GM23338 (cell line): ENCODE results near the gene CHST15. TPM values are rescaled to one million over a fixed set of nuclear protein-coding genes. Genes with fewer than 3 reads are reported as not detected.

Source experiments
- ATAC-seq: fragments of 200-7000 bp; cut with Tn5 transposase; 3 replicates; pipeline ENCODE4 v1.9.1; 2020
- DNase-seq: peaks from one replicate; pipeline ENCODE4 v3.0.0-alpha.2; 2015; ENCODE audit warnings: low spot score
- H2AFZ ChIP-seq: fragments of 200-600 bp; sonication (generic); 2 replicates; pipeline ENCODE4 v1.8.0; 2016; ENCODE audit warnings: antibody characterized with exemption, mild to moderate bottlenecking, moderate library complexity
- H3F3A ChIP-seq: fragments of 200-600 bp; sonication (generic); replicated peaks from 2 replicates; pipeline ENCODE4 v1.8.0; 2017; ENCODE audit warnings: antibody characterized with exemption, mixed run types, low read depth
- H3K27ac ChIP-seq: fragments of 200-600 bp; sonication (generic); 2 replicates; pipeline ENCODE4 v1.6.1; 2016; ENCODE audit warnings: low read depth
- H3K27me3 ChIP-seq: fragments of 200-600 bp; sonication (generic); 2 replicates; pipeline ENCODE4 v1.8.0; 2016; ENCODE audit warnings: mild to moderate bottlenecking, mixed run types, moderate library complexity; ENCODE audit not compliant: insufficient read depth
- H3K36me3 ChIP-seq: fragments of 200-600 bp; sonication (generic); 2 replicates; pipeline ENCODE4 v1.8.0; 2016; ENCODE audit warnings: mild to moderate bottlenecking; ENCODE audit not compliant: insufficient read depth
- H3K4me1 ChIP-seq: fragments of 200-600 bp; sonication (generic); 2 replicates; pipeline ENCODE4 v1.8.0; 2016; ENCODE audit warnings: mild to moderate bottlenecking, moderate library complexity; ENCODE audit not compliant: insufficient read depth
- H3K4me2 ChIP-seq: fragments of 200-600 bp; sonication (generic); 2 replicates; pipeline ENCODE4 v1.7.1; 2017; ENCODE audit warnings: mixed run types
- H3K4me3 ChIP-seq: fragments of 200-600 bp; sonication (generic); 2 replicates; pipeline ENCODE4 v1.6.1; 2016; ENCODE audit warnings: mixed run types
- H3K79me2 ChIP-seq: fragments of 200-600 bp; sonication (generic); replicated peaks from 2 replicates; pipeline ENCODE4 v1.8.0; 2017; ENCODE audit warnings: mild to moderate bottlenecking; ENCODE audit not compliant: insufficient read depth
- H3K9me2 ChIP-seq: fragments of 200-600 bp; sonication (generic); 2 replicates; pipeline ENCODE4 v1.8.0; 2017; ENCODE audit not compliant: insufficient read depth
- H4K20me1 ChIP-seq: fragments of 200-600 bp; sonication (generic); replicated peaks from 2 replicates; pipeline ENCODE4 v1.8.0; 2017; ENCODE audit warnings: mild to moderate bottlenecking; ENCODE audit not compliant: insufficient read depth
- H3K27ac Mint-ChIP-seq: 2 replicates; pipeline ENCODE4 v1.8.0; 2020; ENCODE audit warnings: inconsistent platforms, mild to moderate bottlenecking, moderate library complexity, mixed read lengths
- H3K27me3 Mint-ChIP-seq: 3 replicates; pipeline ENCODE4 v1.8.0; 2022; ENCODE audit warnings: low read depth, mild to moderate bottlenecking, moderate library complexity, mixed read lengths, inconsistent platforms; ENCODE audit not compliant: insufficient read depth, poor library complexity
- H3K36me3 Mint-ChIP-seq: 3 replicates; pipeline ENCODE4 v1.8.0; 2021; ENCODE audit warnings: low read depth, mild to moderate bottlenecking, inconsistent platforms, moderate library complexity, mixed read lengths
- H3K4me1 Mint-ChIP-seq: 3 replicates; pipeline ENCODE4 v1.8.0; 2020; ENCODE audit warnings: mild to moderate bottlenecking, inconsistent platforms, mixed read lengths
- H3K4me3 Mint-ChIP-seq: 3 replicates; pipeline ENCODE4 v1.8.0; 2021; ENCODE audit warnings: moderate library complexity, mild to moderate bottlenecking, inconsistent platforms, mixed read lengths
- H3K9me3 Mint-ChIP-seq: 3 replicates; pipeline ENCODE4 v1.8.0; 2020; ENCODE audit warnings: moderate library complexity, mild to moderate bottlenecking, inconsistent platforms, mixed read lengths
- CREB1 ChIP-seq: fragments of 250-450 bp; sonication (Bioruptor Pico); IDR thresholded peaks from 2 replicates; pipeline ENCODE4 v1.5.0; 2020; ENCODE audit warnings: low read depth, mild to moderate bottlenecking, moderate library complexity
- CTCF ChIP-seq, 2 experiments: fragments of 200-600 bp in 1 of 2; sonication (generic) in 1 of 2; conservative IDR thresholded peaks; 2 replicates each; pipeline versions ENCODE4 v1.5.1 to v1.6.1; 2016 to 2017; ENCODE audit warnings: antibody characterized with exemption in 2 of 2, low read depth in 2 of 2, mild to moderate bottlenecking in 2 of 2, moderate library complexity in 1 of 2
- ETS1 ChIP-seq: IDR thresholded peaks from 2 replicates; pipeline ENCODE4 v1.6.1; 2016; ENCODE audit warnings: antibody characterized with exemption
- EZH2 ChIP-seq: fragments of 200-600 bp; sonication (generic); IDR thresholded peaks from one replicate; pipeline ENCODE4 v1.8.0; 2017; ENCODE audit warnings: antibody characterized with exemption, mild to moderate bottlenecking, low read depth; ENCODE audit not compliant: unreplicated experiment
- EZH2phosphoT487 ChIP-seq: fragments of 200-600 bp; sonication (generic); IDR thresholded peaks from one replicate; pipeline ENCODE4 v1.8.1; 2018; ENCODE audit warnings: antibody characterized with exemption; ENCODE audit not compliant: unreplicated experiment
- JUNB ChIP-seq: IDR thresholded peaks from one replicate; pipeline ENCODE4 v1.6.1; 2016; ENCODE audit warnings: antibody characterized with exemption; ENCODE audit not compliant: unreplicated experiment
- NANOG ChIP-seq: IDR thresholded peaks from 2 replicates; pipeline ENCODE4 v1.6.1; 2016; ENCODE audit warnings: antibody characterized with exemption, borderline replicate concordance
- POLR2AphosphoS5 ChIP-seq: IDR thresholded peaks from 2 replicates; pipeline ENCODE4 v1.6.1; 2016; ENCODE audit warnings: antibody characterized with exemption, low read depth
- REST ChIP-seq: IDR thresholded peaks from one replicate; pipeline ENCODE4 v1.6.1; 2018; ENCODE audit warnings: antibody characterized with exemption; ENCODE audit not compliant: unreplicated experiment
- STAT1 ChIP-seq: IDR thresholded peaks from one replicate; pipeline ENCODE4 v1.6.1; 2016; ENCODE audit warnings: antibody characterized with exemption; ENCODE audit not compliant: unreplicated experiment
- ZNF114 ChIP-seq: fragments of 250-450 bp; sonication (Bioruptor Pico); IDR thresholded peaks from 2 replicates; pipeline ENCODE4 v1.5.0; 2020; ENCODE audit warnings: mild to moderate bottlenecking, moderate library complexity
- ZNF331 ChIP-seq: fragments of 250-450 bp; sonication (Bioruptor Pico); IDR thresholded peaks from 2 replicates; pipeline ENCODE4 v1.5.0; 2020; ENCODE audit warnings: low read depth, mild to moderate bottlenecking, moderate library complexity
- polyA plus RNA-seq: library from polyadenylated mRNA; unstranded; fragments of >200 nt; fragmentation: Nextera tagmentation; extraction: Ambion mirVana; gene quantifications from 2 replicates; pipeline ENCODE4 v1.2.1, GENCODE V29; 2016
- total RNA-seq: library from RNA; depleted of rRNA; stranded (reverse); fragments of >200 nt; shearing (Covaris generic); gene quantifications from 2 replicates; pipeline ENCODE4 v1.2.3, GENCODE V29; 2014

Gene CHST15
- total and polyA plus RNA-seq, 2 experiments from 2014 or later = 2.6 to 11.2 TPM

- no peak for TF ChIP-seq CTCF (conservative IDR thresholded peaks at IDR 0.05; ENCODE audit: low read depth in 2 of 2)
- no peak for TF ChIP-seq CREB1 (CRISPR knock-in tag)
Observed at GRCh38 chr10:124002391-124003069, 90.9 kb downstream of the CHST15 start (continued).

- H3K36me3 ChIP-seq = no peaks in the 10 kb centered on the region
- H3K4me3 Mint-ChIP-seq = no peak overlapping the region
- ATAC-seq (no peak), DNase-seq (no peak)
- no peak overlapping the region for H3K27ac ChIP-seq
- H3K27me3 Mint-ChIP-seq = peaks cover 19% of the 10 kb centered on the region
- no peaks in the 10 kb centered on the region for H3K27me3 ChIP-seq
- no peaks in the 10 kb centered on the region for H3F3A ChIP-seq
- H3K4me1 ChIP-seq = no peaks in the 10 kb centered on the region
- peaks cover 15% of the 10 kb centered on the region for H3K4me1 Mint-ChIP-seq
- no peak overlapping the region for H3K27ac Mint-ChIP-seq
- H3K36me3 Mint-ChIP-seq = no peaks in the 10 kb centered on the region
- H4K20me1 ChIP-seq = no peaks in the 10 kb centered on the region
- no peaks in the 10 kb centered on the region for H3K9me3 Mint-ChIP-seq
- no peaks in the 10 kb centered on the region for H3K79me2 ChIP-seq
- no peak overlapping the region for H2AFZ ChIP-seq
- no peaks in the 10 kb centered on the region for H3K9me2 ChIP-seq
- H3K4me2 ChIP-seq = no peak overlapping the region
- no peak overlapping the region for H3K4me3 ChIP-seq
- no peak for TF ChIP-seq EZH2phosphoT487
- no peak for TF ChIP-seq EZH2
- no peak for TF ChIP-seq POLR2AphosphoS5
- TF ChIP-seq JUNB = no peak
- no peak for TF ChIP-seq ZNF331 (CRISPR knock-in tag)
- no peak for TF ChIP-seq NANOG
- no peak for TF ChIP-seq REST
- TF ChIP-seq ZNF114 (CRISPR knock-in tag) = no peak
- TF ChIP-seq CTCF (conservative IDR thresholded peaks at IDR 0.05; ENCODE audit: low read depth in 2 of 2) = no peak
- TF ChIP-seq ETS1 = no peak
- TF ChIP-seq CREB1 (CRISPR knock-in tag) = no peak
- no peak for TF ChIP-seq STAT1
Observed at GRCh38 chr10:124001391-124002148, 91.8 kb downstream of the CHST15 start.
